HG03025 (cell line): Measurements from ENCODE around the gene TBL1X.

ENCODE experiments used
- ATAC-seq: cut with Tn5 transposase; IDR thresholded peaks from one replicate; pipeline ENCODE4 v1.9.1; 2021; ENCODE audit warnings: mild to moderate bottlenecking, moderate library complexity; ENCODE audit not compliant: unreplicated experiment, low FRiP score

The TBL1X gene

DNA sequence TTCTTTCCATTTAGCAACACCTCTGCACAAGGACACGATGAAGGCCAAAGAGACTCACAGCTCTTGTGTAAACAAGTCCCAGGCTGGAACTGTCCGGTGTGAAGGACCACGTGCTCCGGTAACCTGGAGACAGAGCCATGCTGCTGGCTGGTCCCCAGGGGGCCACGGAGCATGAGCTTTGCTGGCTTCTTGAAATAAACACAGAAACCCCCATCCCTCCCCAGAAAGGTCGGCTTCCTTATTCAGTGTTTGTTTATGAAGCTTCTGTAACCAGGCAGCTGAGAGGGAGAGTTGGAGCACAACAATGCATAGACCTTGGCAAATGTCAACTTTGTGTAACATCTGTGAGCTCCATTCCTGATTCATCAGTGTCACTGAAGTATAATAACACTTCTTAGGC is 191.4 kb downstream of the TBL1X start:
- no peak for ATAC-seq

DNA sequence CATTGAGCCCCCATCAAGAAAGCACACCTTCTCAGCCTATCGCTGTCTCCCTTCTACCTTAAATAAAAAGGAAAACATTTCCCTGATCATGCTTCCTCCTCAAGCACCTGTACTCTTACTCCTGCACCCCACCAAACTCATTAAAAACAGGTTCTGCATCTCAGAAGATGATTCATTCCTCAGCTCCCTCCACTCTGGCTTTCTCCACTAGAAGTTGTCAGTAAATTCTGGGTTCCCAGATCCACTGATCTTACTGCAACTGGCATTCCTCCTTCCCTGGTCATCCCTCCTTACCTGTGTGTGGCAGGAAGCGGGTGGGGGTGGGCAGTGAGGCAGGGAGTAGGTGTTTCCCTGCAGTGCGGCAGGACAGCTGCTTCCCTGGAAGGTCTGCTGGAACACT is 192.0 kb downstream of the TBL1X start:
- ATAC-seq = no peak

DNA sequence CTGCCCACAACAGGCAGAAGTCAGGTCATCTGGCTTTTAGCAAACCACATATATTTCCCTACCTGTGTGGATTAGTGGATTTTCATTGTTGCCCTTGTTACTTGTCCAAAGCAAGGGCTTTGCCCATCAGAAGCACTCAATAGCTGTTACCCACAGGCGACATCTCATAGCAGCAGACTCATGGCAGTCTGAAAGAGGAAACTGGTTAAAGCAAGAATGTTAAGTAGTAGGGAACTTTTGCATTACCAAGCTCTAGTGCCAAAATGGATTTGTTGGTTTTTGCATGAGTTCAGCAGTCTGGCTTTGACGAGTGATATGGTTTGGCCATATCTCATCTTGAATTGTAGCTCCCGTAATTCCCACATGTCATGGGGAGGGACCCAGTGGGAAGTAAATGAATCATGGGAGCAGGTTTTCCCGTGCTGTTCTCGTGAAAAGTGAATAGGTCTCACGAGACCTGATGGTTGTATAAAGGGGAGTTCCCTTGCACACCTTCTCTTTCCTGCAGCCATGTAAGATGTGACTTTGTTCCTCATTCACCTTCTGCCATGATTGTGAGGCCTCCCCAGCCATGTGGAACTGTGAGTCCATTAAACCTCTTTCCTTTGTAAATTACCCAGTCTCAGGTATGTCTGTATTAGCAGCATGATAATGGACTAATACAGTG is 192.9 kb downstream of the TBL1X start:
- no peak for ATAC-seq

DNA sequence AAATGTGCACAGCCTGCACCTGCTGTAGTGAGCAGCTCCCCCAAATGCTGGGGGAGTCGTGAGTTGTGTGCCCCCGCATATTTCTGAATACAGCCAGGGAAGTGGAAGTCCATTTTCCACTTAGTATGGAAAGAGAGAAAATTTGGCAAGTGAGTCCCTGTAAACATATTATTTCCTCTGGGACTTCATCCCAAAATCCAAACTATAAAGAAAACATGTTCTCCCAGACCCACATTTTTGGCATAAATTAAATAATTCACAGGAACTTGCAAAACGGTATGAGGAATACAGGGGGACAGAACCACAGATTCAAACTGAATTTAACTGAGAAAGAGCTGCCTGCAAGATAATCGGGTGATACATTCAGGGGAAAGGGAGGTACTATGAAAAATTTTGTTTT is 193.6 kb downstream of the TBL1X start:
- ATAC-seq = no peak

DNA sequence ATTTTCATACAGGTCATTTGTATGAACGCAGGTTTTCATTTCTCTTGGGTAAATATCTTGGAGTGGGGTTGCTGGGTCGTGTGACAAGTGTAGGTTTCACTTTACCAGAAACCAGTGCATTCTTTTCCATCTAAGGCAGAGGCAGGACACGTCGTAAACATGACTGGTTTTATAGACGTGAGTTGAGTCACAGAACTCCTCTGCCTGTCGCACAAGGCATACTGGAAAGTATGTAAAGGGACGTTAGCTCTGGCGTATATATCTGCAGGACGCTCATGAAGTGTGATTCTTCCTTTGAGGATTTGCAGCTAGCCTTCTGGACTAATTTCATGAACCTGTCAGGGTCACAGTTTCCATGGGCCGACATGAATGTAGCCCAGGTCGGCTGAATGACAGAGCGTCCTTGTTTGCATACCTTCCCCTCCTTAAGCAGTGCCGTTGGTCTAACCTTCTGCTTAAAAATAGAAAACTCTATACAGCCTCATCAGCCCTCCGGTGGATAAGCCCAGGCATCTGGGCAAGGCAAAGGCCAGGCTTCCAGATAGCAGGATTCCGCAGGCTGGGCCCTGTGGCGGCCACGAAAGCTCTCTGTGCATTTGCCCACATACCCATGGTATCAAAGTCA is 194.8 kb downstream of the TBL1X start:
- no peak for ATAC-seq

DNA sequence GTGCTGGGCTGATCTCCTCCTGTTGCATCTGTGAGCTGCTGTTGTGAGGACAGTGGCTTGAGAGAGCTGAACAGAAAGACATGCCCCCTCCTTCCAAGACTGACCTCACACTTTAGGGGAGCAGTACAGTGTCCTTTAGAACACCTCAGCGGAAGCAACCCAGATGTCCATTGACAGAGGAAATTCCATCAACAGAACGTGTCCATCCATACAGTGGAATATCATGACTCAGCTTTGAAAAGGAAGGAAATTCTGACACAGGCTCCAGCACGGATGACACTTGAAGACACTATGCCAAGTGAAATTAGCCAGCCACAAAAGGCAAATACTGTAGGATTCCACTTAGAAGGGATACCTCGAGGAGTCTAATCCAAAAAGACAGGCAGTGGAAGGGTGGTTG is 197.3 kb downstream of the TBL1X start:
- no peak for ATAC-seq

DNA sequence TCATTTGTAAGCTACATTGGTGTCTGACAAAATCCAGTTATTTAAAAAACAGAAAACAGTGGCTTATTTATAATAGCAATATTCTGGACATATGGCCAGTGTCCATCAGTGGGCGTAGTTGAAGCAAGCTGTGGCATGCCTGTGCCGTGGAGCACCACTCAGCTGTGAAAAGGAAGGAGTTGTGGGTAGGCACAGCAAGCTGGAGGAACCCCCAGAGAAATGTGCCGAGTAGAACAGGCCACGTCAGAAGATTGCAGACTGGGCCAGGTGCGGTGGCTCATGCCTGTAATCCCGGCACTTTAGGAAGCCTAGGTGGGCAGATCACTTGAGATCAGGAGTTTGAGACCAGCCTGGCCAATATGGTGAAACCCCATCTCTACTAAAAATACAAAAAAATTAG is 198.4 kb downstream of the TBL1X start:
- no peak for ATAC-seq

DNA sequence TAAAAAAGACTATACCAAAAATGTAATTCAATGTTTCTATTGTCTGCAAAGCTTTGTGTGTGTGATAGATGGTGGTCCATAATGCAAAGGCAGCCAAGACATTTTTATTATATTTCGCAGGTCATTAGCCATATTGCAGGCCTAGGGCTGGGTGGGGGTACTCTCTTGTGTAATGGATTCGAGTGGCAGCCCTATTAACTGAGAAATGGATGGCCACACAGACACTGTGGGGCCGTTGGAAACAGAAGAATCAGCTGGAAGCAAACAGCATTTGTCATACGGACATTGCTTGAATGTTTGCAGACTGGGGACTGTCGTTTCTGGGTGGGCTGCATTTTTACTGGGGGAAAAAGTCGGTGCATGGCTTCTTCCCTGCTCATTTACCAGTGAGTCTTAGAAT is 199.4 kb downstream of the TBL1X start:
- no peak for ATAC-seq

DNA sequence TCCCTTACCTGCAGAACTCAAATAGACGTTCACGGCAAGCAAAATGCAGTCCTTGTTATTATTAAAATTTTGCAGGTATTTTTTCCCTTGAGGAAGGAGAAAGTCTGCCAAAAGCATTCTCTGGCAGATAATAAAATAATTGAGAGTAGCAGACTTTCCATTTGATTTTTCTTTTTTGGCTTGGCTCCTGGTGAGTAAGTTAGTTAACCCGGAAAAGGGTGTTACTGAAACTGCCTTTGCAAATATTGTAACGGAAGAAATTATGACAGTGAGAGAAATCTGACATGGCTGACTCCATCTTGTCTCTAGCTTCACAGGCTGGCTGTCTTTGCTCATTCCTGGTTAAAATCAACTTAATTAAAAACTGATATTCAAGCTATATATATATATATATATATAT is 200.3 kb downstream of the TBL1X start:
- no peak for ATAC-seq

DNA sequence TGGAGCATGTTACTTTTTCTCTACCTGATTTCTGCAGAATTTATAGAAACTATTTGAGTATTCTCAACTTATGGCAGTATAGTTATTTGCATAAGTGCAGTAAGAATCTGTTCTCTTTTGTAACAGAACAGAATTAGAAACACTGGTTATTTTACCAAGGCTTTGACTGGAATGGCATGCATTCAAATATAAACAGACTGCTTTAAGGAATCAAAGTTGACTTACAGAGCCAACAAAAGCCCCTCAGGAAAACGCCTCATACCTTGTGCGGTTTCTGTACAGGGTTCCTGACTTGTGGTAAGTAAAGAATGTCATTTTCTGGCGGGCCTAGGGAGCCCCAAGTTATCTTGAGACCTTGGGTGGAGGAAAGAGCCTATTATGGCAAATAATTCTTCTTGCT is 203.7 kb downstream of the TBL1X start:
- ATAC-seq = no peak

DNA sequence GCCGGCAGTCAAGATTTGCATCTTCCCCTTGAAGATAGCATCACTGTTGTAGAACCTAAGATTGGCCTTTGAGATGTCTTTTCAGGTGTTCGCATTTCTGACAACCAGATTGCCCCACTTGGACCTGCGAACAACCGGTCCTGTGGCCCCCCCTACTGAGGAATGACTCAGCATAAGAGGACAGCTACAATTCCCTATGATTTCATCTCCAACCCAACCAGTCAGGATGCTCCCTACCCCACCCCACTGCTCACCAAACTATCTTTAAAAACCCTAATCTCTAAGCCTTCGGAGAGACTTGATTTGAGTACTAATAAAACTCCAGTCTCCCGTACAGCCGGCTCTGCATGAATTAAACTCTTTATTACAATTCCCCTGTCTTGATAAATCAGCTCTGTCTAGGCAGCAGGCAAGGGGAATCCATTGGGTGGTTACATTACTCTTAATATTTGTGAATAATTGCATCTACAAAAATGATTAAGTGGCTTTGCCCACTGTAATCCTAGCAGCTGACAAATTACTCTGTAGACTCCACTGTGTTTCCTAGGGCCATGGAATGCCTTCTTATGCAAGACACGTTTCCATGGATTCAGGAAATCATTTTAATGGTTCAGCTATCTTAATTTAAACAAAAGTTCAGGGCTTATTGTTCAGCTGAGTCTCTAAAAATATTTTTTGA is 205.4 kb downstream of the TBL1X start:
- no peak for ATAC-seq

DNA sequence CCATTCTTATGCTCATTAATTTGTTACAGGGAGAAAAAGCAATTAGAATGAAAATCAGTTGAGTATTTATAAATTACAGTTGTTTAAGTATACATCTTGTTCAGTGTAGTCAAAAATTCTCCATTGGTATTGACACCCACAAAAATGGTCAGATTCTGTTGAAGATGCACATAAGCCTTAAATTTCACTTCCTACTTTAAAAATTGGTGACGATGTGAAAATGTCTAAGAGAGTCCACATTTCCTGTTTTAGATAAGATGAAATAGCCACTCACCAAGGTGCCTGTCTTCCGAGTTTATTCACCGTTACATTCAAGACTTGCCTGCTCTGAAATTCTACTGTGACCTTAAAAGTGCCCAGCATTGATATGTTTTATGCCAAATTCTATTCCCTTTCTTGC is 207.1 kb downstream of the TBL1X start:
- no peak for ATAC-seq

DNA sequence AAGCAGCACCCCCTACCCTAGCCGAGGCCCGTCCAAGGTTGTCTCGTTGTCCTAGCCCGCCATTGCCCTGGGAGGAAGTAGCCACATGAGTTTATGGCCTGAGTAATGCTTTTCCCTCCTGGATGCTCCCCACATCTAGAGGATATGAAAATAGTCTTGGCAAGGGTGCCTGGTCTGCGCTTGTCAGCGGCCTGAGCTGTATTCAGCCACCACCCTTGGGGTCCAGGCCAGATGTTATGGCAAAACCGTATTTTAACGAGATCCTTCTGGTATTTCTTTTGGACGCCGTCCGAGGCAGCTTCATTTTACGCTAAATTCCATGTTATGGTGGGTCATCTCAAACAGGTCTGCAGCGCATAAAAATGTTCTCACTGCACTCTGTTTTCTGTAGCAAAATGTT is 211.4 kb downstream of the TBL1X start:
- no peak for ATAC-seq

DNA sequence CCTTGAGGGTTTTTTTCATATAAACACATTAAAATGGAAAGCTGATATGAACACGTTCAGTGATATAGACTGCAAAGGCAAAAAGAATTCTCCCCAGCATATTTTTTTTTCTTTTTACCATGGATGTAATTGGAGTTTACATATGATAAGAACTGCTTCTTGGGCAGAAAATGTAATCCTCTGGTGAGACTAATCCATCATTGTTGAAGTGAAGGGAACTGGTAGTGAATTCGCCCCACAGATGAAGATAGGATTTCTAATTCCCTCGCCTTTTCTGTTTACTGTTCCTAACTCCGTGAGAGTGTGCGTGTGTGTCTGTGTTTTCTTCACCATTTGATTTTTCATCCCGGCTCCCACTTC is 211.9 kb downstream of the TBL1X start:
- ATAC-seq = no peak

DNA sequence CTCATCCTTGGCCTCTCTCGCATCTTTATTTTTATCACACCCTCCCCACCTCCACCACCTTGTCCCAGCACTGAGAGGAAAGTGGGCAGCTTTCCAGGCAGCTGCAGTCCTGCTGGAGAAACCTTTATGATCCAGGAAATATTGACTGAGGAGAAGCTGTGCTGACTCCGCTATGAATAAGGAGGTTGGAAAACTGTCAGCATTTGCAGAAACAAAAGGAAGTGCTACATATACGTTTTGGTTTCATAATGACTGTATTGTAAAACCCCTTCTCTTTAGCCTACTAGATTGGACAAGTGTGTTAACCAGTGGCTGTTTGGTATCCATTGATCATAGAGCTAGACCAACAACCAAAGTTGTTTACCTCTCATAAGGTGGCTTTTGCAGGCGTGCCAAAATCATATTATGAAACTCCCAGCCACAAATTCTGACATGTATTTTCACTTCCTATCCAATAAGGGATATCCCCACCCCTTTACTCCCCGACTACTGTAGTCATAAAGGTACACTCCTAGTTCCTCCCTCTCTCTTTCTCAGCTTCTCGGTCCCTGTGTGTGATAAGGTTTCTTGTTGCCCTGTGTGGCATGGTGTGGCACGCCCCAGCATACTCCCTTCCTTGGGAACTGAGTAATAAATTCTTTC is 212.4 kb downstream of the TBL1X start:
- ATAC-seq = peak; percentile 98

DNA sequence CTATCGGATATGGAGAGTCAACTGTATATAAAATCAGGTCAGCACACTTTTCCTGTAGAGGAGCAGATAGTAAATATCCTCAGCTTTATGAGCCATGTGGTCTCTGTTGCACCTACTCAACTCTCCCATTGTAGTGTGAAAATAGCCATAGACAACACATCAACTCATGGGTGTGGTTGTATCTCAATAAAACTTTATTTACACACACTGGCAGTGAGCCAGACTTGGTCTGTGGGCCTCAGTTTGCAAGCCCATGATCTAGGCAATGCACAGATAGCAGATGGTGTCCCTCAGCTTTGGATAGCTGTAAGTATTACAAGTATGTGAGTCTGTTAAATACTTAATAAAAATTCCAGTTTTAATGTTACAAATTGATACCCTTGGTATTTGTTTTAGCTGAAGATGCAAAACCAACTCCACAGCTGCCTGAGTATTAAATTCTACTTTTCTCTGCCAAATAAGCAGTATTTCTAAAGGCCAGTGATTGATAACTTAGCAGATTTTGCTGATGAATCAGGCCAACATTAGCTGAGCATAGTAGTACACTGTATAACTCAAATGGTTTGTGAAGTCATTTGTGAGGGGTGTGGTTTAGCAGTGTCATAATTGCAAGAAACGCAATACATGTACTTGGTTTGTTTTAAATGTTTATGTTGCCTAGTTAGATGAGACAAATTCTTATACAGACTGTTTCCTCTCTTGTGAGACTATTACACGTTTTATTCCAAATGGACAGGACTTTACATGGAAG is 213.5 kb downstream of the TBL1X start:
- ATAC-seq = no peak

DNA sequence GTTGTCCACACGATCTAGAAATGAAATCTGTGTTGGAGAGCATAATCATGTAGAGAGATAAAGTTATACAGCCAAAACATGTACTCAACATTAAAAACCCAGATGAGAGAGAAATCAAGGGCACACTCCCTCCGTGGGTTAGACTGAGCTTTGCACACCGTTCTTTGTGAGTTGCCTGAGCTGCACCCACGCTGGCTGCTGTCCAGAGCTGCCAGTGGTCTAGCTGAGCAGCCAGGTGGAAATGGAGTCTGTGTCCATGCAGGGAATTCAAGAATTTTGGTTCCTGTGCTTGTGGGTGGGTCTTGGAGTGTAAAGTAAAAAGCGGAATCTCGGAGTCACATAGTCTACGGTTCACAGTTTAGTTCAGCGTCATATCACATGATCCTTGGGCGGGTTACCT is 216.2 kb downstream of the TBL1X start:
- ATAC-seq = no peak

DNA sequence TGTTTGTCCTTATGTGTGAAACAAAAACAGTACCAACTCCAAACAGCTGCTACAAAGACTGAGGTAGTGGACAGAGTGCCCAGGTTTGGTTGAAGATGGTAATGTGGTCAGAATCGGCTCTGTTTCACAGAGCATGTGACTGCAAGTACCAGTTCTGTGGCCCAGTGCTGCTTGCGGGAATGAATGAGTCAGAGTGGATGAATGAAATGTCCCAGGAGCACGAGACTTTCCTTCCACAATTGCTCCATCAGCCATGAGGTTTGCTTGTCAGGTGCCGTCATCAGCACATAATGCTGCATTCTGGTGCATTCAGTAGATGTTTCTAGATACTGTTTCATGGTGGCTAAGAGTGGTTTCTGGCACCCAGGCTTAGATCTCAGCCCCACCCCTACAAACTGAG is 216.6 kb downstream of the TBL1X start:
- no peak for ATAC-seq

DNA sequence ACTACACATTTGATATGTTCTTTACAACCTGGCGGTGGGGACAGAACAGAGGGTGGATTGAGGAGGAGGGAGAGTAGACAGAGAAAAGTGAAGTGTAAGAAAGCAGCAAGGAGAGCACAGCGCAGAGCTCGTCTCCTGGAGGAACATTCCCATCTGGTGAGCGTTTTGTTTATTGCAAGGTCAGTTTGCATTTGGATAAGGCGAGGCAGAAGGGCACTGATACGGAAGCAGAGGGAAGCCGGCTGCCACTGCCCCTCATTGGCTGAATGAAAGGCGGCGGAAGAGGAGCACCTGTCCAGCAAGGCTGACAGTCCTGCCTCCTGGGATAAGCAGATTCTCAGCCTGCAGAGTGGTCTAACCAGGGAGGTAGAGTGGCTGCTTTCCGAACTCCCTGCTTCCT is 217.6 kb downstream of the TBL1X start:
- no peak for ATAC-seq

DNA sequence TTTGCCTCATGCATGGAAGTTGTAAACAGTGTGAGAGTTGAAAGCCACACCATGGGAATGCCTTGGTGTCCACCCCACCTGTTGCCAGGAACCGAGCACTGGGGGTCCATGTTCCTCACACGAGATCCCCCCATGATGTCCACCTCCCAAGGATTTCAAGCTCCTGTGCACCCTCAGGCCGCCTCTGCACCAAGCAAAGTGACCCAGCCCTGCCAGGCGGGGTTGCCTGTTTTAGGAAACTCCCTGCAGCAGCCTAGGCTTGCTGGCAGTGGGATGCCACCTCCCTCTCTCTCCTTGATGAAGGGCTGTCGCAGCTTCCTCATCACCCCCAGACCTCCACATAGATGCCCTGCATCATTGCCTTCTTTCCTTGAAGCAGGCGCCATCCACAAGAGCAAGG is 218.0 kb downstream of the TBL1X start:
- no peak for ATAC-seq

DNA sequence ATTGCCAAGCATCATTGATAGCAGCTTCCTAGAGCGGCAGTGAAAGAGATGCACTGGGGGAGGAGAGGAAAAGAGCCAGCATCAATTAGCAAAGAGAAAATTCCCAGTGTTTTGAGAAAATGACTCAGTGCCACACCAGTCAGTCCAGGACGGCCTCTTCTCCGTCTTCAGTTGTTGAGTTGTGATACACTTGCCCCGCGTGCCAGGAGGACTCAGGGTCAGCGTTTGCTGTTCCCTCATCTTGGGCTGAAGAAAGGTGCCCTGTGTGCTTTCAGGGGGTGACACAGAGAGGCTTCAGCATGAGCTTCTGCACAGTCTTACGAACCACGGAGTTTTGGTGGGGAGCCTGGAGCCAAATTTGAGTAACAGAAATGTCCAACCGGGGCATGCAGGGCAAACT is 218.5 kb downstream of the TBL1X start:
- no peak for ATAC-seq
